WTC11 (cell line): Measurements from ENCODE around the gene DLG1.

Experiments used
- JUN ChIP-seq: sonication (generic); formaldehyde crosslinking; IDR thresholded peaks from 2 replicates; pipeline ENCODE4 v1.8.0; 2023; ENCODE audit warnings: mild to moderate bottlenecking, missing genetic modification reagents
- TF ChIP-seq, protein P1 (sequence below): sonication (generic); formaldehyde crosslinking; conservative IDR thresholded peaks from 2 replicates; pipeline ENCODE4 v1.8.1; 2022; ENCODE audit warnings: mild to moderate bottlenecking, missing genetic modification reagents
- TF ChIP-seq, protein P2 (sequence below): fragments of 200-600 bp; IDR thresholded peaks from 2 replicates; pipeline ENCODE4 v1.8.0; 2022; ENCODE audit warnings: antibody characterized with exemption
- TF ChIP-seq, protein P3 (sequence below): sonication (generic); formaldehyde crosslinking; IDR thresholded peaks from 2 replicates; pipeline ENCODE4 v1.8.0; 2022; ENCODE audit warnings: mild to moderate bottlenecking, missing genetic modification reagents

DNA sequence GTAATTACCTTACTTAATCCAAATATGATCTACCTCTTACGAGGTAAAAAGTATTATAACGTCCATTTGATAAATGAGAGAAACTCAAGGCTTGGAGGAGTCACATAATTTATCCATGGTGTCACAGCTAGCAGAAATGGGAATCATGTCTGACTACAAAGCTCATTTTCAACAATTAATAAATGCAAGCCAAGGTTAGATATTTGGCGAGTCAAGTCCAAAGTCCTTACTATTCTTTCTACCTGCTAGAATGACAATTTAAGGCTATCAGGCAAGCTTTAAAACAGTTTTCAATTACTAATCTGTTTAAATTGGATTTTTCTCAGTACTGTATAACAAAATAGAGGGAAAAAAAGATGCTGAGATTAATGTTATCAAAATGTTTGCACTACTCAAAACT, 68.6 kb downstream of the DLG1 start:
- TF ChIP-seq, protein P1, sequence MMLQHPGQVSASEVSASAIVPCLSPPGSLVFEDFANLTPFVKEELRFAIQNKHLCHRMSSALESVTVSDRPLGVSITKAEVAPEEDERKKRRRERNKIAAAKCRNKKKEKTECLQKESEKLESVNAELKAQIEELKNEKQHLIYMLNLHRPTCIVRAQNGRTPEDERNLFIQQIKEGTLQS (CRISPR knock-in tag), result no peak
- TF ChIP-seq JUN, result no peak
- TF ChIP-seq, protein P2, sequence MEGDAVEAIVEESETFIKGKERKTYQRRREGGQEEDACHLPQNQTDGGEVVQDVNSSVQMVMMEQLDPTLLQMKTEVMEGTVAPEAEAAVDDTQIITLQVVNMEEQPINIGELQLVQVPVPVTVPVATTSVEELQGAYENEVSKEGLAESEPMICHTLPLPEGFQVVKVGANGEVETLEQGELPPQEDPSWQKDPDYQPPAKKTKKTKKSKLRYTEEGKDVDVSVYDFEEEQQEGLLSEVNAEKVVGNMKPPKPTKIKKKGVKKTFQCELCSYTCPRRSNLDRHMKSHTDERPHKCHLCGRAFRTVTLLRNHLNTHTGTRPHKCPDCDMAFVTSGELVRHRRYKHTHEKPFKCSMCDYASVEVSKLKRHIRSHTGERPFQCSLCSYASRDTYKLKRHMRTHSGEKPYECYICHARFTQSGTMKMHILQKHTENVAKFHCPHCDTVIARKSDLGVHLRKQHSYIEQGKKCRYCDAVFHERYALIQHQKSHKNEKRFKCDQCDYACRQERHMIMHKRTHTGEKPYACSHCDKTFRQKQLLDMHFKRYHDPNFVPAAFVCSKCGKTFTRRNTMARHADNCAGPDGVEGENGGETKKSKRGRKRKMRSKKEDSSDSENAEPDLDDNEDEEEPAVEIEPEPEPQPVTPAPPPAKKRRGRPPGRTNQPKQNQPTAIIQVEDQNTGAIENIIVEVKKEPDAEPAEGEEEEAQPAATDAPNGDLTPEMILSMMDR, result no peak
- TF ChIP-seq, protein P3, sequence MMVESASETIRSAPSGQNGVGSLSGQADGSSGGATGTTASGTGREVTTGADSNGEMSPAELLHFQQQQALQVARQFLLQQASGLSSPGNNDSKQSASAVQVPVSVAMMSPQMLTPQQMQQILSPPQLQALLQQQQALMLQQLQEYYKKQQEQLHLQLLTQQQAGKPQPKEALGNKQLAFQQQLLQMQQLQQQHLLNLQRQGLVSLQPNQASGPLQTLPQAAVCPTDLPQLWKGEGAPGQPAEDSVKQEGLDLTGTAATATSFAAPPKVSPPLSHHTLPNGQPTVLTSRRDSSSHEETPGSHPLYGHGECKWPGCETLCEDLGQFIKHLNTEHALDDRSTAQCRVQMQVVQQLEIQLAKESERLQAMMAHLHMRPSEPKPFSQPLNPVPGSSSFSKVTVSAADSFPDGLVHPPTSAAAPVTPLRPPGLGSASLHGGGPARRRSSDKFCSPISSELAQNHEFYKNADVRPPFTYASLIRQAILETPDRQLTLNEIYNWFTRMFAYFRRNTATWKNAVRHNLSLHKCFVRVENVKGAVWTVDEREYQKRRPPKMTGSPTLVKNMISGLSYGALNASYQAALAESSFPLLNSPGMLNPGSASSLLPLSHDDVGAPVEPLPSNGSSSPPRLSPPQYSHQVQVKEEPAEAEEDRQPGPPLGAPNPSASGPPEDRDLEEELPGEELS (CRISPR knock-in tag), result no peak
